H1 (cell line): Measurements from ENCODE around the gene ENPP6. TPM values are rescaled to one million over a fixed set of nuclear protein-coding genes. Genes with fewer than 3 reads are reported as not detected.

Source experiments
- BCL11A ChIP-seq, 2 experiments: IDR thresholded peaks; one replicate each; pipeline ENCODE4 v1.6.1; 2011; ENCODE audit warnings: low read depth in 2 of 2, low read length in 2 of 2, mild to moderate bottlenecking in 2 of 2
- TBP ChIP-seq: IDR thresholded peaks from 2 replicates; pipeline ENCODE4 v1.6.1; 2011; ENCODE audit warnings: low read depth, low read length, improper control_type of control experiment
- polyA plus RNA-seq, 7 experiments: library from polyadenylated mRNA; depleted of rRNA in 3 of 7; stranded (reverse) in 5 of 7; unstranded in 2 of 7; fragments of >200 nt in 5 of 7; fragments of 200-250 nt in 2 of 7; gene quantifications; 1 replicate in 5 of 7; 2 replicates in 1 of 7; 4 replicates in 1 of 7; pipeline versions ENCODE4 v1.2.1 to v1.2.3, GENCODE V29; 2011 to 2013; ENCODE audit warnings: missing spikeins in 2 of 7, mixed read lengths in 2 of 7
- total RNA-seq: library from RNA; stranded (reverse); fragmentation: NEBNext Ultra II Directional; extraction: Animal tissue kit (Norgen Biotek cat#: 25700); gene quantifications from 2 replicates; pipeline ENCODE4 v1.2.1, GENCODE V29; 2021

Gene ENPP6
- total and polyA plus RNA-seq, 2 of the 8 experiments (the other 6 are each of a cell fraction or from before 2014, with no cell fraction given), result 0.11 to 0.20 TPM

DNA sequence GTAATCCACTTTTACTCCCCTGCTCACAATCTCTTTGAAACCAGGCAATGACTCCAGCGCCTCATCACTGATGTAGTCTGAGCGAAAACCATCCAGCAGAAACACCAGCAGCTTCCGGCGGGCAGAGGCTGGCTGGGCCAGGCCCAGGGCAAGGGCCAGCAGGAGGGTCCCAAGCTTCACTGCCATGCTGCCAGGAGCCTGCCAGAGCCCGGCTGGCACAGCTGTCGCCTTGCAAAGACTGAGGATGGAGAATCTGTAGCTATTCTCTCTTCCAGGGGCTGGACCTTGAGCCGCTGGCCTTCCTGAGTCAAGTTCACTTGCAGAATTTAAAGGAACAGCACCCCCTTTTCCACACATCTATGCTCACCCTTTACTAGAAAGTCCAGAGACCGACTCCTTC, at the start of gene ENPP6 (continued):
- TF ChIP-seq BCL11A (IDR thresholded peaks at IDR 0.05; ENCODE audit: low read depth in 2 of 2, low read length in 2 of 2), result no peak
- no peak for TF ChIP-seq TBP
- TF ChIP-seq, all 59 proteins: peak for 0
